ENCODE results near the gene SYTL4.

- TF ChIP-seq POLR2A (IDR thresholded peaks at IDR 0.05) (no peak), EP300 (IDR thresholded peaks at IDR 0.05) (no peak)
- TF ChIP-seq, protein P1, sequence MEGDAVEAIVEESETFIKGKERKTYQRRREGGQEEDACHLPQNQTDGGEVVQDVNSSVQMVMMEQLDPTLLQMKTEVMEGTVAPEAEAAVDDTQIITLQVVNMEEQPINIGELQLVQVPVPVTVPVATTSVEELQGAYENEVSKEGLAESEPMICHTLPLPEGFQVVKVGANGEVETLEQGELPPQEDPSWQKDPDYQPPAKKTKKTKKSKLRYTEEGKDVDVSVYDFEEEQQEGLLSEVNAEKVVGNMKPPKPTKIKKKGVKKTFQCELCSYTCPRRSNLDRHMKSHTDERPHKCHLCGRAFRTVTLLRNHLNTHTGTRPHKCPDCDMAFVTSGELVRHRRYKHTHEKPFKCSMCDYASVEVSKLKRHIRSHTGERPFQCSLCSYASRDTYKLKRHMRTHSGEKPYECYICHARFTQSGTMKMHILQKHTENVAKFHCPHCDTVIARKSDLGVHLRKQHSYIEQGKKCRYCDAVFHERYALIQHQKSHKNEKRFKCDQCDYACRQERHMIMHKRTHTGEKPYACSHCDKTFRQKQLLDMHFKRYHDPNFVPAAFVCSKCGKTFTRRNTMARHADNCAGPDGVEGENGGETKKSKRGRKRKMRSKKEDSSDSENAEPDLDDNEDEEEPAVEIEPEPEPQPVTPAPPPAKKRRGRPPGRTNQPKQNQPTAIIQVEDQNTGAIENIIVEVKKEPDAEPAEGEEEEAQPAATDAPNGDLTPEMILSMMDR (IDR thresholded peaks at IDR 0.05), result no peak
These were observed 105.9 kb downstream of the SYTL4 start for GRCh38 chrX:100625985-100626491.
